Upper lobe of left lung (tissue), 6 donors: Measurements from ENCODE around the gene NFIX. TPM values are rescaled to one million over a fixed set of nuclear protein-coding genes. Genes with fewer than 3 reads are reported as not detected.

Experiments used
- ATAC-seq, 2 donors: fragments of 200-7000 bp; cut with Tn5 transposase; one replicate each; pipeline ENCODE4 v1.9.1; 2022; ENCODE audit warnings: mild to moderate bottlenecking in 2 of 2, moderate library complexity in 2 of 2; ENCODE audit not compliant: low FRiP score in 2 of 2
- DNase-seq, 2 donors: peaks; one replicate each; pipeline ENCODE4 v3.0.0-alpha.2; 2019 to 2020
- H3K27ac ChIP-seq, 4 donors: fragments of 200-600 bp; sonication (generic); one replicate each; pipeline ENCODE4 v1.5.1; 2016 to 2019
- H3K27me3 ChIP-seq, 4 donors: fragments of 200-600 bp; sonication (generic); one replicate each; pipeline ENCODE4 v1.5.1; 2017 to 2019
- H3K36me3 ChIP-seq, 4 donors: fragments of 200-600 bp; sonication (generic); one replicate each; pipeline ENCODE4 v1.5.1; 2016 to 2019
- H3K4me1 ChIP-seq, 4 donors: fragments of 200-600 bp; sonication (generic); one replicate each; pipeline ENCODE4 v1.5.1; 2018 to 2019
- H3K4me3 ChIP-seq, 4 donors: fragments of 200-600 bp; sonication (generic); one replicate each; pipeline ENCODE4 v1.5.1; 2017 to 2019; ENCODE audit warnings: mild to moderate bottlenecking in 2 of 4, moderate library complexity in 1 of 4
- H3K9me3 ChIP-seq, 4 donors: fragments of 200-600 bp; sonication (generic); one replicate each; pipeline ENCODE4 v1.5.1; 2018 to 2019
- EP300 ChIP-seq, 4 donors: sonication (generic); formaldehyde crosslinking; IDR thresholded peaks; one replicate each; pipeline ENCODE4 v1.5.1; 2017; ENCODE audit warnings: antibody characterized with exemption in 4 of 4, control low read depth in 2 of 4
- POLR2A ChIP-seq, 4 donors: fragments of 450-650 bp; IDR thresholded peaks; one replicate each; pipeline ENCODE4 v1.5.1; 2016 to 2017; ENCODE audit warnings: antibody characterized with exemption in 4 of 4, mild to moderate bottlenecking in 2 of 4
- POLR2AphosphoS5 ChIP-seq, 2 donors: sonication (generic); formaldehyde crosslinking; IDR thresholded peaks; one replicate each; pipeline ENCODE4 v1.5.1; 2017; ENCODE audit warnings: antibody characterized with exemption in 2 of 2
- WGBS, 2 donors: methylation state at CpG; one replicate each; pipeline ENCODE4 v1.1.5; 2017 to 2018; 5-methylcytosine and 5-hydroxymethylcytosine counted together
- total RNA-seq, 6 donors: library from RNA; depleted of rRNA in 4 of 6; stranded (reverse); fragments of >200 nt in 4 of 6; gene quantifications; one replicate each; pipeline versions ENCODE4 v1.1.0 to v1.2.1, GENCODE V29; 2016 to 2021
- TF ChIP-seq, protein P1 (sequence below), 6 experiments: fragments of 450-650 bp in 4 of 6; fragments of 200-600 bp in 2 of 6; sonication (generic) in 2 of 6; IDR thresholded peaks; one replicate each; pipeline ENCODE4 v1.5.1; 2016 to 2019; ENCODE audit warnings: antibody characterized with exemption in 6 of 6
- donor health status: DM: no; HTN: no; CAD: no; lungs with moderate emphysema.
- donor health status: DM: no; HTN: yes; CAD: no; lungs with severe emphysema.

The NFIX gene
- total RNA-seq, 6 donors from 2014 or later = 64.0 to 188 (median 107) TPM

DNA sequence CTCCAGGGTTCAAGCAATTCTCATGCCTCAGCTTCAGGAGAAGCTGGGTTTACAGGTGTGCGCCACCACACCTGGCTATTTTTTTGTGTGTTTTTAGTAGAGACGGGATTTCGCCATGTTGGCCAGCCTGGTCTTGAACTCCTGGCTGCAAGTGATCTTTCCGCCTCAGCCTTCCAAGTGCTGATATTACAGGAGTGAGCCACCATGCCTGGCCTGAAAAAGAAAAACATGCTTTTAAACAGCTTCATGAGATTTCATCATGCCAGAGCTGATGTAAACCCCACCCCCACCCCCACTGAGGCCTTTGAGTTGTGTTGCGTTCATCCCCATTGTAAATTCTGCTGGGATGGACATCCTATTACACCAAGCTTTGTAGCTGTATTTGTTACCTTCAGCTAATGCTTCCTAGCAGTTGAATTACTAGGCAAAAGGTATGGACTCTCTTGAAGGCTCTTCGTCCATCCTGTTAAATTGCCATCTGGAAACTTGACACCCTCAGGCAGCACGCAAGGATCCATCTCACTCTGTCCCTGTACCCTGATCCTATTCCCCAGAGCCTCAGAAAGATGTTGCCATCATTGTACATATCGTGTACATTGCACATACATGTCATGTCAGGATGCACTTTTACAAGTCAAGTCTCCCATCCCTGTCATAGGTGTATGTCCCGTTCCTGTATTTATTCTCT lies 47.3 kb downstream of the NFIX start:
- TF ChIP-seq EP300 (IDR thresholded peaks at IDR 0.05) = no peak
- TF ChIP-seq, protein P1, sequence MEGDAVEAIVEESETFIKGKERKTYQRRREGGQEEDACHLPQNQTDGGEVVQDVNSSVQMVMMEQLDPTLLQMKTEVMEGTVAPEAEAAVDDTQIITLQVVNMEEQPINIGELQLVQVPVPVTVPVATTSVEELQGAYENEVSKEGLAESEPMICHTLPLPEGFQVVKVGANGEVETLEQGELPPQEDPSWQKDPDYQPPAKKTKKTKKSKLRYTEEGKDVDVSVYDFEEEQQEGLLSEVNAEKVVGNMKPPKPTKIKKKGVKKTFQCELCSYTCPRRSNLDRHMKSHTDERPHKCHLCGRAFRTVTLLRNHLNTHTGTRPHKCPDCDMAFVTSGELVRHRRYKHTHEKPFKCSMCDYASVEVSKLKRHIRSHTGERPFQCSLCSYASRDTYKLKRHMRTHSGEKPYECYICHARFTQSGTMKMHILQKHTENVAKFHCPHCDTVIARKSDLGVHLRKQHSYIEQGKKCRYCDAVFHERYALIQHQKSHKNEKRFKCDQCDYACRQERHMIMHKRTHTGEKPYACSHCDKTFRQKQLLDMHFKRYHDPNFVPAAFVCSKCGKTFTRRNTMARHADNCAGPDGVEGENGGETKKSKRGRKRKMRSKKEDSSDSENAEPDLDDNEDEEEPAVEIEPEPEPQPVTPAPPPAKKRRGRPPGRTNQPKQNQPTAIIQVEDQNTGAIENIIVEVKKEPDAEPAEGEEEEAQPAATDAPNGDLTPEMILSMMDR (IDR thresholded peaks at IDR 0.05) = no peak
- TF ChIP-seq POLR2AphosphoS5 (IDR thresholded peaks at IDR 0.05) = no peak
- TF ChIP-seq POLR2A (IDR thresholded peaks at IDR 0.05) = no peak
- H3K9me3 ChIP-seq = no peaks in the 10 kb centered on the region
- peaks cover 74 to 96% (median 84%) of the 10 kb centered on the region in 4 donors for H3K4me1 ChIP-seq
- no peak overlapping the region for H3K4me3 ChIP-seq
- ATAC-seq (no peak), DNase-seq (no peak)
- H3K27ac ChIP-seq = peak overlapping the region in 2 of 4 donors; percentile 32 to 61
- H3K36me3 ChIP-seq = no peaks in the 10 kb centered on the region
- H3K27me3 ChIP-seq = no peaks in the 10 kb centered on the region
- WGBS, 2 donors = 80 to 85% methylated on average over 9 of the region's 9 CpGs

- ATAC-seq (peak in 1 of 2 donors; percentile 14), DNase-seq (peak in 1 of 2 donors; percentile 64)
- H3K4me1 ChIP-seq = peaks cover 68 to 93% (median 82%) of the 10 kb centered on the region in 4 donors
- 7% methylated on average over 1 of the region's 5 CpGs; no CpG with 5 or more reads in 1 of the 2 donors for WGBS, 2 donors
- TF ChIP-seq, protein P1 (IDR thresholded peaks at IDR 0.05) = no peak
- TF ChIP-seq POLR2AphosphoS5 (IDR thresholded peaks at IDR 0.05) = no peak
- no peak for TF ChIP-seq EP300 (IDR thresholded peaks at IDR 0.05)
- TF ChIP-seq POLR2A (IDR thresholded peaks at IDR 0.05) = no peak
- no peaks in the 10 kb centered on the region for H3K27me3 ChIP-seq
- H3K4me3 ChIP-seq = no peak overlapping the region
- H3K27ac ChIP-seq = peak overlapping the region in 3 of 4 donors; percentile 32 to 75 (median 61)
- H3K36me3 ChIP-seq = no peaks in the 10 kb centered on the region
- no peaks in the 10 kb centered on the region for H3K9me3 ChIP-seq
Observed at GRCh38 chr19:13043285-13043684, 48.0 kb downstream of the NFIX start.

- Histone ChIP-seq H3K27ac (peak overlapping the region; percentile 31 to 75 (median 46)), H3K9me3 (no peaks in the 10 kb centered on the region), H3K4me1 (peaks cover 57 to 90% (median 72%) of the 10 kb centered on the region in 4 donors), H3K36me3 (no peaks in the 10 kb centered on the region), H3K4me3 (no peak overlapping the region), H3K27me3 (no peaks in the 10 kb centered on the region)
- no peak for ATAC-seq
- TF ChIP-seq POLR2AphosphoS5 (IDR thresholded peaks at IDR 0.05) (no peak), EP300 (IDR thresholded peaks at IDR 0.05) (no peak), POLR2A (IDR thresholded peaks at IDR 0.05) (no peak)
- TF ChIP-seq, protein P1 (IDR thresholded peaks at IDR 0.05) = no peak
- WGBS, 2 donors = 54 to 65% methylated on average over 11 to 13 of the region's 13 CpGs
- no peak for DNase-seq
Observed at GRCh38 chr19:13044231-13044836, 49.1 kb downstream of the NFIX start.

GRCh38 chr19:13045812-13046211 lies 50.5 kb downstream of the NFIX start:
- no peak overlapping the region for H3K4me3 ChIP-seq
- 76 to 88% methylated on average over 4 of the region's 4 CpGs for WGBS, 2 donors
- H3K4me1 ChIP-seq = peaks cover 46 to 83% (median 70%) of the 10 kb centered on the region in 4 donors
- H3K27ac ChIP-seq = peak overlapping the region in 2 of 4 donors; percentile 44 to 75
- no peaks in the 10 kb centered on the region for H3K36me3 ChIP-seq
- no peaks in the 10 kb centered on the region for H3K9me3 ChIP-seq
- ATAC-seq = no peak
- no peaks in the 10 kb centered on the region for H3K27me3 ChIP-seq
- TF ChIP-seq POLR2A (IDR thresholded peaks at IDR 0.05) = no peak
- TF ChIP-seq POLR2AphosphoS5 (IDR thresholded peaks at IDR 0.05) = no peak
- TF ChIP-seq, protein P1 (IDR thresholded peaks at IDR 0.05) = no peak
- no peak for TF ChIP-seq EP300 (IDR thresholded peaks at IDR 0.05)
- no peak for DNase-seq
